ENCODE data around the gene CT45A6.
"Not testable (repeated sequence)": the region's sequence is repeated elsewhere in the genome, so short reads cannot be mapped to it uniquely, and the experiment has no call there.

Gene CT45A6, protein sequence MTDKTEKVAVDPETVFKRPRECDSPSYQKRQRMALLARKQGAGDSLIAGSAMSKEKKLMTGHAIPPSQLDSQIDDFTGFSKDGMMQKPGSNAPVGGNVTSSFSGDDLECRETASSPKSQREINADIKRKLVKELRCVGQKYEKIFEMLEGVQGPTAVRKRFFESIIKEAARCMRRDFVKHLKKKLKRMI

DNA sequence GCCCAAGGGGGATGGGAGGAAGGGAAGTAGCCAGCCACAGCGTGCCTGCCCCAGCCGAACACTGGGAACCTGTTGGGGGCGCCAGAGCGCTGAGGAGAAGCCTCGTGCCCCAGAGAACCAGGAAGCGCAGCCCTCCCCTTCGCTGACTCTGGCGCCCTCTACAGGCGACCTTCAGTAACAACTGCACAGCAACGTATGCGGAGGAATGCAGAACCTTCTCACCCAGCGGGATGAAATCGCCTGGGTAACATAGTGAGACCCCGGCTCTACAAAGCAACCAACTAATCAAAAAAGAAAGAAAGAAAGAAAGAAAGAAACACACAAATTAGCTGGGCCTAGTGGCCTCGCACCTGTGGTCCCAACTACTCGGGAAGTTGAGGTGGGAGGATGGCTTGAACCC is at the start of gene CT45A6:
TSS of gene CT45A6 (minus strand) at position 101 of the 400 bp plus-strand sequence. CDS start 3,794 bp downstream, outside the sequence.
- not testable (repeated sequence) for DNase-seq

DNA sequence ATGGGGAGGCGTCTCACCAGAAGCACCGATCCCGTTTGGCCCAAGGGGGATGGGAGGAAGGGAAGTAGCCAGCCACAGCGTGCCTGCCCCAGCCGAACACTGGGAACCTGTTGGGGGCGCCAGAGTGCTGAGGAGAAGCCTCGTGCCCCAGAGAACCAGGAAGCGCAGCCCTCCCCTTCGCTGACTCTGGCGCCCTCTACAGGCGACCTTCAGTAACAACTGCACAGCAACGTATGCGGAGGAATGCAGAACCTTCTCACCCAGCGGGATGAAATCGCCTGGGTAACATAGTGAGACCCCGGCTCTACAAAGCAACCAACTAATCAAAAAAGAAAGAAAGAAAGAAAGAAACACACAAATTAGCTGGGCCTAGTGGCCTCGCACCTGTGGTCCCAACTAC is 34.6 kb upstream of the CT45A6 start, which contains the start of gene CT45A7:
TSS of gene CT45A7 (minus strand) at position 101 of the 400 bp plus-strand sequence. CDS start 3,747 bp downstream, outside the sequence.
- not testable (repeated sequence) for DNase-seq

DNA sequence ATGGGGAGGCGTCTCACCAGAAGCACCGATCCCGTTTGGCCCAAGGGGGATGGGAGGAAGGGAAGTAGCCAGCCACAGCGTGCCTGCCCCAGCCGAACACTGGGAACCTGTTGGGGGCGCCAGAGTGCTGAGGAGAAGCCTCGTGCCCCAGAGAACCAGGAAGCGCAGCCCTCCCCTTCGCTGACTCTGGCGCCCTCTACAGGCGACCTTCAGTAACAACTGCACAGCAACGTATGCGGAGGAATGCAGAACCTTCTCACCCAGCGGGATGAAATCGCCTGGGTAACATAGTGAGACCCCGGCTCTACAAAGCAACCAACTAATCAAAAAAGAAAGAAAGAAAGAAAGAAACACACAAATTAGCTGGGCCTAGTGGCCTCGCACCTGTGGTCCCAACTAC is 17.3 kb upstream of the CT45A6 start, which contains the start of gene CT45A2:
TSS of gene CT45A2 (minus strand) at position 101 of the 400 bp plus-strand sequence. CDS start 3,747 bp downstream, outside the sequence.
- DNase-seq = not testable (repeated sequence)

DNA sequence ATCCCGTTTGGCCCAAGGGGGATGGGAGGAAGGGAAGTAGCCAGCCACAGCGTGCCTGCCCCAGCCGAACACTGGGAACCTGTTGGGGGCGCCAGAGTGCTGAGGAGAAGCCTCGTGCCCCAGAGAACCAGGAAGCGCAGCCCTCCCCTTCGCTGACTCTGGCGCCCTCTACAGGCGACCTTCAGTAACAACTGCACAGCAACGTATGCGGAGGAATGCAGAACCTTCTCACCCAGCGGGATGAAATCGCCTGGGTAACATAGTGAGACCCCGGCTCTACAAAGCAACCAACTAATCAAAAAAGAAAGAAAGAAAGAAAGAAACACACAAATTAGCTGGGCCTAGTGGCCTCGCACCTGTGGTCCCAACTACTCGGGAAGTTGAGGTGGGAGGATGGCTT is 17.2 kb downstream of the CT45A6 start, which contains the start of gene CT45A5:
TSS of gene CT45A5 (minus strand) at position 101 of the 400 bp plus-strand sequence. CDS start 3,774 bp downstream, outside the sequence.
- DNase-seq = not testable (repeated sequence)

DNA sequence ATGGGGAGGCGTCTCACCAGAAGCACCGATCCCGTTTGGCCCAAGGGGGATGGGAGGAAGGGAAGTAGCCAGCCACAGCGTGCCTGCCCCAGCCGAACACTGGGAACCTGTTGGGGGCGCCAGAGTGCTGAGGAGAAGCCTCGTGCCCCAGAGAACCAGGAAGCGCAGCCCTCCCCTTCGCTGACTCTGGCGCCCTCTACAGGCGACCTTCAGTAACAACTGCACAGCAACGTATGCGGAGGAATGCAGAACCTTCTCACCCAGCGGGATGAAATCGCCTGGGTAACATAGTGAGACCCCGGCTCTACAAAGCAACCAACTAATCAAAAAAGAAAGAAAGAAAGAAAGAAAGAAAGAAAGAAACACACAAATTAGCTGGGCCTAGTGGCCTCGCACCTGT is 34.5 kb downstream of the CT45A6 start, which contains the start of gene CT45A3:
TSS of gene CT45A3 (minus strand) at position 101 of the 400 bp plus-strand sequence. CDS start 3,747 bp downstream, outside the sequence.
- DNase-seq = not testable (repeated sequence)

DNA sequence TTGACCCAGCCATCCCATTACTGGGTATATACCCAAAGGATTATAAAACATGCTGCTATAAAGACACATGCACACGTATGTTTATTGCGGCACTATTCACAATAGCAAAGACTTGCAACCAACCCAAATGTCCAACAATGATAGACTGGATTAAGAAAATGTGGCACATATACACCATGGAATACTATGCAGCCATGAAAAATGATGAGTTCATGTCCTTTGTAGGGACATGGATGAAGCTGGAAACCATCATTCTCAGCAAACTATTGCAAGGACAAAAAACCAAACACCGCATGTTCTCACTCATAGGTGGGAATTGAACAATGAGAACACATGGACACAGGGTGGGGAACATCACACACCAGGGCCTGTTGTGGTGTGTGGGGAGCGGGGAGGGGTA is 57.8 kb downstream of the CT45A6 start:
- not testable (repeated sequence) for DNase-seq
